ENCODE data around the gene FLT3LG. TPM values are rescaled to one million over a fixed set of nuclear protein-coding genes. Genes with fewer than 3 reads are reported as not detected.

Gene FLT3LG
- total RNA-seq, 1 donor from 2014 or later, result 10.1 TPM

GRCh38 chr19:49512970-49513745, 39.1 kb downstream of the FLT3LG start:
- no peaks in the 10 kb centered on the region for H3K9me3 ChIP-seq
- H3K27ac ChIP-seq, result peak overlapping the region; percentile 95
- peaks cover 5% of the 10 kb centered on the region in 2 donors for H3K36me3 ChIP-seq
- DNase-seq (ENCODE audit: extremely low spot score in 2 of 2), result no peak
- TF ChIP-seq POLR2A (IDR thresholded peaks at IDR 0.05), result no peak
- no peak for TF ChIP-seq CTCF (IDR thresholded peaks at IDR 0.05)
- H3K27me3 ChIP-seq, result no peaks in the 10 kb centered on the region
- peaks cover 35% of the 10 kb centered on the region for H3K4me1 ChIP-seq
- intact Hi-C loops (cut with DNase I), result no loop called here
- peak overlapping the region; percentile 73 to 74 for H3K4me3 ChIP-seq

- H3K9me3 ChIP-seq, result no peaks in the 10 kb centered on the region
- TF ChIP-seq CTCF (IDR thresholded peaks at IDR 0.05), result no peak
- no peak for TF ChIP-seq POLR2AphosphoS5 (IDR thresholded peaks at IDR 0.05; ENCODE audit: insufficient read depth in 1 of 2, low read depth in 1 of 2)
- no peak for TF ChIP-seq POLR2A (IDR thresholded peaks at IDR 0.05)
- peaks cover 5% of the 10 kb centered on the region in 2 donors for H3K36me3 ChIP-seq
- H3K27me3 ChIP-seq, result no peaks in the 10 kb centered on the region
- peak overlapping the region; percentile 95 for H3K27ac ChIP-seq
- DNase-seq (ENCODE audit: extremely low spot score in 2 of 2), result no peak
- peak overlapping the region; percentile 73 to 74 for H3K4me3 ChIP-seq
- H3K4me1 ChIP-seq, result peaks cover 35% of the 10 kb centered on the region
- intact Hi-C loops (cut with DNase I), result no loop called here
Observed at GRCh38 chr19:49513746-49514118, 39.7 kb downstream of the FLT3LG start.

GRCh38 chr19:49514151-49514550, 40.1 kb downstream of the FLT3LG start:
- H3K36me3 ChIP-seq, result peaks cover 5% of the 10 kb centered on the region in 2 donors
- H3K27ac ChIP-seq, result peak overlapping the region; percentile 95
- H3K9me3 ChIP-seq, result no peaks in the 10 kb centered on the region
- H3K27me3 ChIP-seq, result no peaks in the 10 kb centered on the region
- TF ChIP-seq POLR2AphosphoS5 (IDR thresholded peaks at IDR 0.05; ENCODE audit: insufficient read depth in 1 of 2, low read depth in 1 of 2), result no peak
- peak overlapping the region; percentile 73 to 74 for H3K4me3 ChIP-seq
- no peak for DNase-seq (ENCODE audit: extremely low spot score in 2 of 2)
- peaks cover 35% of the 10 kb centered on the region for H3K4me1 ChIP-seq
- intact Hi-C loops (cut with DNase I), result no loop called here

DNA sequence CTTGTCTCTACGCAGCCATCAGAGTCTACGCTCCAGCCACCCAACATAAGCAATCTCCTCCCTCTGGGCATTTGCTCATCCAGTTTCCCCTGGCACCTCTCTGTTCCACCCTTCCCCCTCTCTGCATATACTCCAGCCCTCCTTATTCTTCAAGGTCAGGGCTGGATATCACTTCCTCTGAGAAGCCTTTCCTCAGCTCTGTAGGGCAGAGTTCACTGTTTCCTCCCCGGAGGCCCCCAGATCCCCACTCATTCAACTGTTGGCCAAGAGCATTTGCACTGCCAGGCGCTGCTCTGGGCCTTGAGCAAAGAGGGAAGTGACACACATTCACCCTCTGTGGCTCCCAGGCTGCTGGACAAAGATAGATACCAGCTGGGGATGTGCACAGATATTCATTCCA, 41.8 kb downstream of the FLT3LG start:
- intact Hi-C loops (cut with DNase I), result no loop called here
- Histone ChIP-seq H3K36me3 (peaks cover 5% of the 10 kb centered on the region in 2 donors), H3K4me1 (peaks cover 35% of the 10 kb centered on the region), H3K27ac (no peak overlapping the region), H3K4me3 (no peak overlapping the region), H3K9me3 (no peaks in the 10 kb centered on the region), H3K27me3 (no peaks in the 10 kb centered on the region)
- no peak for DNase-seq (ENCODE audit: extremely low spot score in 2 of 2)
- TF ChIP-seq CTCF (IDR thresholded peaks at IDR 0.05) (no peak), POLR2AphosphoS5 (IDR thresholded peaks at IDR 0.05; ENCODE audit: insufficient read depth in 1 of 2, low read depth in 1 of 2) (no peak), POLR2A (IDR thresholded peaks at IDR 0.05) (no peak)

- intact Hi-C loops (cut with DNase I), result no loop called here
- H3K4me3 ChIP-seq, result no peak overlapping the region
- TF ChIP-seq CTCF (IDR thresholded peaks at IDR 0.05), result no peak
- no peak for TF ChIP-seq POLR2A (IDR thresholded peaks at IDR 0.05)
- no peak for TF ChIP-seq POLR2AphosphoS5 (IDR thresholded peaks at IDR 0.05; ENCODE audit: insufficient read depth in 1 of 2, low read depth in 1 of 2)
- no peak for DNase-seq (ENCODE audit: extremely low spot score in 2 of 2)
- H3K4me1 ChIP-seq, result peaks cover 18% of the 10 kb centered on the region
- H3K9me3 ChIP-seq, result no peaks in the 10 kb centered on the region
- H3K27ac ChIP-seq, result no peak overlapping the region
- no peaks in the 10 kb centered on the region for H3K27me3 ChIP-seq
- H3K36me3 ChIP-seq, result peaks cover 5% of the 10 kb centered on the region in 2 donors
Observed at GRCh38 chr19:49518033-49518432, 44.0 kb downstream of the FLT3LG start.

Data from vagina (tissue), 2 donors.